Measurements from ENCODE around the gene RAMP2. TPM values are rescaled to one million over a fixed set of nuclear protein-coding genes. Genes with fewer than 3 reads are reported as not detected.

RAMP2 gene
- total RNA-seq, 1 donor from 2014 or later = not detected

GRCh38 chr17:42798383-42799380, 37.7 kb downstream of the RAMP2 start, which contains the start of the genes CNTD1 and COA3:
Gene CNTD1, plus strand, starts transcription at chr17:42798861. Its CDS starts 207 bp downstream, at chr17:42799068.
Gene COA3, minus strand, starts transcription at chr17:42798704. Its CDS starts 23 bp downstream, at chr17:42798681.
- DNase-seq (ENCODE audit: low read depth) (peak; percentile 67), FAIRE-seq (no peak)
- peak; percentile 17 for TF ChIP-seq CTCF (IDR thresholded peaks at IDR 0.05; ENCODE audit: insufficient read depth, low read length, severe bottlenecking)
- H3K36me3 ChIP-seq (ENCODE audit: control insufficient read depth, insufficient read depth, low read length) = peaks cover 4% of the 10 kb centered on the region
- no peaks in the 10 kb centered on the region for H3K27me3 ChIP-seq (ENCODE audit: control insufficient read depth, insufficient read depth, low read length)
- H3K4me3 ChIP-seq (ENCODE audit: low read depth, low read length) = peak within 1 kb of the TSS; percentile 76

- Histone ChIP-seq H3K36me3 (ENCODE audit: control insufficient read depth, insufficient read depth, low read length) (no peaks in the 10 kb centered on the region), H3K4me3 (ENCODE audit: low read depth, low read length) (no peak overlapping the region), H3K27me3 (ENCODE audit: control insufficient read depth, insufficient read depth, low read length) (no peaks in the 10 kb centered on the region)
- FAIRE-seq (no peak), DNase-seq (ENCODE audit: low read depth) (no peak)
- TF ChIP-seq CTCF (IDR thresholded peaks at IDR 0.05; ENCODE audit: insufficient read depth, low read length, severe bottlenecking) = no peak
These were observed 42.3 kb downstream of the RAMP2 start for GRCh38 chr17:42803074-42803883.

- no peak overlapping the region for H3K4me3 ChIP-seq (ENCODE audit: low read depth, low read length)
- H3K36me3 ChIP-seq (ENCODE audit: control insufficient read depth, insufficient read depth, low read length) = no peaks in the 10 kb centered on the region
- no peak for DNase-seq (ENCODE audit: low read depth)
- no peaks in the 10 kb centered on the region for H3K27me3 ChIP-seq (ENCODE audit: control insufficient read depth, insufficient read depth, low read length)
- FAIRE-seq = no peak
- no peak for TF ChIP-seq CTCF (IDR thresholded peaks at IDR 0.05; ENCODE audit: insufficient read depth, low read length, severe bottlenecking)
These were observed 43.9 kb downstream of the RAMP2 start for GRCh38 chr17:42804918-42805367.

GRCh38 chr17:42806249-42806648, 45.2 kb downstream of the RAMP2 start:
- Histone ChIP-seq H3K27me3 (ENCODE audit: control insufficient read depth, insufficient read depth, low read length) (no peaks in the 10 kb centered on the region), H3K36me3 (ENCODE audit: control insufficient read depth, insufficient read depth, low read length) (peaks cover 7% of the 10 kb centered on the region), H3K4me3 (ENCODE audit: low read depth, low read length) (no peak overlapping the region)
- no peak for DNase-seq (ENCODE audit: low read depth)
- TF ChIP-seq CTCF (IDR thresholded peaks at IDR 0.05; ENCODE audit: insufficient read depth, low read length, severe bottlenecking) = no peak
- no peak for FAIRE-seq

GRCh38 chr17:42809250-42809649, 48.2 kb downstream of the RAMP2 start:
- no peak overlapping the region for H3K4me3 ChIP-seq (ENCODE audit: low read depth, low read length)
- TF ChIP-seq CTCF (IDR thresholded peaks at IDR 0.05; ENCODE audit: insufficient read depth, low read length, severe bottlenecking) = no peak
- no peaks in the 10 kb centered on the region for H3K27me3 ChIP-seq (ENCODE audit: control insufficient read depth, insufficient read depth, low read length)
- FAIRE-seq (no peak), DNase-seq (ENCODE audit: low read depth) (peak; percentile 74)
- H3K36me3 ChIP-seq (ENCODE audit: control insufficient read depth, insufficient read depth, low read length) = peaks cover 13% of the 10 kb centered on the region

Other genes with a start within 250 kb of the RAMP2 start
- 8.4 and 14.2 TPM in 2 replicates for gene NAGLU, start 225.0 kb upstream of the RAMP2 start, total RNA-seq
- 7.4 and 22.8 TPM in 2 replicates for gene HSD17B1, start 208.3 kb upstream of the RAMP2 start, total RNA-seq
- gene COASY, start 199.1 kb upstream of the RAMP2 start, total RNA-seq = 9.0 and 18.4 TPM in 2 replicates
- gene MLX, start 194.1 kb upstream of the RAMP2 start, total RNA-seq = 28.3 and 33.2 TPM in 2 replicates
- gene PSMC3IP, start 183.5 kb upstream of the RAMP2 start, total RNA-seq = 1.3 and 2.0 TPM in 2 replicates
- 66.1 and 69.3 TPM in 2 replicates for gene RETREG3, start 151.9 kb upstream of the RAMP2 start, total RNA-seq
- 12.1 and 21.5 TPM in 2 replicates for gene TUBG1, start 151.5 kb upstream of the RAMP2 start, total RNA-seq
- gene TUBG2, start 101.9 kb upstream of the RAMP2 start, total RNA-seq = 5.3 and 6.7 TPM in 2 replicates
- 15.3 and 26.9 TPM in 2 replicates for gene PLEKHH3, start 84.2 kb upstream of the RAMP2 start, total RNA-seq
- 0.13 TPM in 1 of 2 replicates, not detected in the other for gene CCR10, start 79.4 kb upstream of the RAMP2 start, total RNA-seq
- gene CNTNAP1, start 78.7 kb upstream of the RAMP2 start, total RNA-seq = 0.51 and 0.53 TPM in 2 replicates
- gene EZH1, start 16.2 kb upstream of the RAMP2 start, total RNA-seq = 16.1 and 18.2 TPM in 2 replicates
- gene VPS25, start 12.2 kb downstream of the RAMP2 start, total RNA-seq = 65.3 and 76.0 TPM in 2 replicates
- under 0.01 and 0.13 TPM in 2 replicates for gene WNK4, start 19.4 kb downstream of the RAMP2 start, total RNA-seq
- gene COA3, start 37.5 kb downstream of the RAMP2 start, total RNA-seq = 59.8 and 69.6 TPM in 2 replicates
- not detected in 2 replicates for gene CNTD1, start 37.6 kb downstream of the RAMP2 start, total RNA-seq
- 123 and 200 TPM in 2 replicates for gene BECN1, start 63.1 kb downstream of the RAMP2 start, total RNA-seq
- 57.7 and 72.5 TPM in 2 replicates for gene PSME3, start 72.2 kb downstream of the RAMP2 start, total RNA-seq
- 0.79 and 1.0 TPM in 2 replicates for gene AOC2, start 83.4 kb downstream of the RAMP2 start, total RNA-seq
- gene AOC3, start 90.0 kb downstream of the RAMP2 start, total RNA-seq = 0.26 TPM in 2 replicates
- not detected in 2 replicates for gene G6PC1, start 139.6 kb downstream of the RAMP2 start, total RNA-seq
- 18.3 and 24.7 TPM in 2 replicates for gene AARSD1, start 203.2 kb downstream of the RAMP2 start, total RNA-seq
- gene PTGES3L, start 218.9 kb downstream of the RAMP2 start, total RNA-seq = under 0.01 and 0.13 TPM in 2 replicates
- 10.3 and 11.8 TPM in 2 replicates for gene RUNDC1, start 219.3 kb downstream of the RAMP2 start, total RNA-seq
- gene RPL27, start 237.2 kb downstream of the RAMP2 start, total RNA-seq = 1,341 and 1,431 TPM in 2 replicates
- 0.79 and 2.4 TPM in 2 replicates for gene IFI35, start 245.6 kb downstream of the RAMP2 start, total RNA-seq